K562 (cell line): Measurements from ENCODE around the gene SENP1. TPM values are rescaled to one million over a fixed set of nuclear protein-coding genes. Genes with fewer than 3 reads are reported as not detected.

Experiments used
- ATAC-seq: fragments of 200-7000 bp; cut with Tn5 transposase; 3 replicates; pipeline ENCODE4 v1.9.1; 2020; ENCODE audit warnings: moderate library complexity
- BruUV-seq: library from RNA; stranded (reverse); fragments of 400-500 nt; replicated peaks from 2 replicates; lab custom pipeline; 2021; lab: Mats Ljungman, UMichigan
- CTCF ChIA-PET: fragments of 300-600 bp; formaldehyde crosslinking; extraction: SDS; loops from one replicate; lab custom pipeline; 2021; ENCODE audit warnings: low intra/inter-chr PET ratio; lab: Yijun Ruan, JAX
- POLR2A ChIA-PET: fragments of 300-600, 350-650 bp; sonication (Branson Sonifier 250); formaldehyde crosslinking; extraction: SDS; loops from one replicate; lab custom pipeline; 2021; ENCODE audit warnings: antibody characterized with exemption, inconsistent platforms; lab: Yijun Ruan, JAX
- DNase-seq, 4 experiments: peaks; one replicate each; pipeline versions ENCODE4 v3.0.0 to v3.0.0-alpha.2; 2011 to 2018; ENCODE audit warnings: low spot score in 3 of 4, mixed read lengths in 3 of 4; ENCODE audit errors: extremely low read depth in 1 of 4
- FAIRE-seq: peaks from 2 replicates; lab custom pipeline; 2011; peaks lifted over from hg19 to GRCh38; lab: Jason Lieb, UNC
- H2AFZ ChIP-seq: 2 replicates; pipeline ENCODE4 v1.6.0; 2011; ENCODE audit warnings: low read depth, low read length, control low read depth, inconsistent platforms
- H3K27ac ChIP-seq: fragments of 200-600 bp; 3 replicates; pipeline ENCODE4 v1.8.0; 2011; ENCODE audit warnings: low read depth, mild to moderate bottlenecking, control low read depth, inconsistent platforms, low read length, moderate library complexity, mixed read lengths; ENCODE audit errors: extremely low read depth
- H3K27me3 ChIP-seq, 2 experiments: fragments of 300-600 bp in 1 of 2; 2 replicates in 1 of 2; 3 replicates in 1 of 2; pipeline versions ENCODE4 v1.6.0 to v1.8.0; 2011; ENCODE audit warnings: inconsistent platforms in 2 of 2, low read length in 2 of 2, mild to moderate bottlenecking in 1 of 2, mixed read lengths in 1 of 2, moderate library complexity in 1 of 2; ENCODE audit not compliant: control insufficient read depth in 2 of 2, insufficient read depth in 2 of 2
- H3K36me3 ChIP-seq: fragments of 300-600 bp; 3 replicates; pipeline ENCODE4 v1.8.0; 2011; ENCODE audit warnings: mild to moderate bottlenecking, low read length, inconsistent platforms; ENCODE audit not compliant: control insufficient read depth, insufficient read depth
- H3K4me1 ChIP-seq, 2 experiments: fragments of 200-600 bp in 1 of 2; replicated peaks in 1 of 2; 2 replicates in 1 of 2; 3 replicates in 1 of 2; pipeline versions ENCODE4 v1.5.1 to v1.8.0; 2011; ENCODE audit warnings: inconsistent platforms in 2 of 2, low read length in 2 of 2, mild to moderate bottlenecking in 1 of 2, mixed read lengths in 1 of 2, moderate library complexity in 1 of 2; ENCODE audit not compliant: control insufficient read depth in 2 of 2, insufficient read depth in 2 of 2
- H3K4me2 ChIP-seq: 2 replicates; pipeline ENCODE4 v1.6.1; 2011; ENCODE audit warnings: low read length, control low read depth, inconsistent platforms, mixed read lengths; ENCODE audit not compliant: insufficient read depth
- H3K4me3 ChIP-seq: fragments of 200-600 bp; sonication (generic), shearing (Covaris generic); 2 replicates; pipeline ENCODE4 v1.5.1; 2016; ENCODE audit warnings: control low read depth, inconsistent platforms
- H3K79me2 ChIP-seq: fragments of 200-600 bp; 3 replicates; pipeline ENCODE4 v1.8.0; 2011; ENCODE audit warnings: low read length, inconsistent platforms; ENCODE audit not compliant: control insufficient read depth, insufficient read depth
- H3K9ac ChIP-seq, 2 experiments: 2 replicates each; pipeline versions ENCODE4 v1.6.0 to v1.6.1; 2011; ENCODE audit warnings: low read depth in 2 of 2, low read length in 2 of 2, control low read depth in 1 of 2, inconsistent platforms in 1 of 2, mild to moderate bottlenecking in 1 of 2, mixed read lengths in 1 of 2; ENCODE audit not compliant: insufficient read depth in 1 of 2
- H3K9me1 ChIP-seq: one replicate; pipeline ENCODE4 v1.6.0; 2011; ENCODE audit warnings: inconsistent platforms, mild to moderate bottlenecking, low read length, moderate library complexity; ENCODE audit not compliant: control insufficient read depth, insufficient read depth
- H3K9me3 ChIP-seq: replicated peaks from 2 replicates; pipeline ENCODE4 v1.5.1; 2011; ENCODE audit warnings: low read depth, low read length, inconsistent platforms; ENCODE audit not compliant: control insufficient read depth, insufficient read depth
- H4K20me1 ChIP-seq: replicated peaks from 2 replicates; pipeline ENCODE4 v1.6.1; 2011; ENCODE audit warnings: low read length, inconsistent platforms, mixed read lengths; ENCODE audit not compliant: control insufficient read depth, insufficient read depth
- GTF2A2 ChIP-seq: IDR thresholded peaks from 2 replicates; pipeline ENCODE4 v1.6.1; 2016; ENCODE audit warnings: mild to moderate bottlenecking, missing genetic modification characterization, missing compliant biosample characterization
- NR2F6 ChIP-seq: fragments of 450-650 bp; formaldehyde crosslinking; IDR thresholded peaks from 2 replicates; pipeline ENCODE4 v1.4.0; 2020; ENCODE audit warnings: mild to moderate bottlenecking
- PHF20 ChIP-seq: fragments of 450-650 bp; IDR thresholded peaks from 2 replicates; pipeline ENCODE4 v1.6.1; 2018; ENCODE audit not compliant: partially characterized antibody
- PURB ChIP-seq: sonication (generic); formaldehyde crosslinking; IDR thresholded peaks from 2 replicates; pipeline ENCODE4 v1.9.0; 2021; ENCODE audit warnings: low read depth, mild to moderate bottlenecking, missing genetic modification reagents
- PYGO2 ChIP-seq: fragments of 450-650 bp; IDR thresholded peaks from 2 replicates; pipeline ENCODE4 v1.6.1; 2016; ENCODE audit warnings: mild to moderate bottlenecking, missing genetic modification characterization, moderate library complexity, missing compliant biosample characterization
- TCF7L2 ChIP-seq: fragments of 150-350 bp; IDR thresholded peaks from 2 replicates; pipeline ENCODE4 v1.6.1; 2016; ENCODE audit warnings: low read depth, mild to moderate bottlenecking, low read length, moderate library complexity
- WGBS: fragments of 100-300 bp; shearing (Covaris generic); methylation state at CpG from one replicate; pipeline ENCODE4 v1.1.6; 2016; ENCODE audit warnings: low coverage, mixed read lengths; ENCODE audit not compliant: insufficient coverage; ENCODE audit errors: missing lambda C conversion rate; 5-methylcytosine and 5-hydroxymethylcytosine counted together
- in situ Hi-C: fragments of 300-500 bp; cut with MboI; formaldehyde crosslinking; loops from 4 replicates; pipeline ENCODE4 v1.15.0; 2018; ENCODE audit warnings: inconsistent platforms, mixed read lengths
- intact Hi-C: fragments of 100-400 bp; cut with micrococcal nuclease; formaldehyde crosslinking; loops from 2 replicates; pipeline ENCODE4 v1.14.2; 2022
- polyA plus RNA-seq, 8 experiments: library from polyadenylated mRNA; depleted of rRNA in 4 of 8; stranded (reverse) in 5 of 8; unstranded in 3 of 8; fragments of >200 nt; fragmentation: Nextera tagmentation in 2 of 8; fragmentation: Illumina TruSeq in 1 of 8; extraction: Ambion mirVana in 2 of 8; extraction: Trizol in 1 of 8; gene quantifications; 2 replicates each; pipeline versions ENCODE4 v1.2.1 to v1.2.3, GENCODE V29; 2011 to 2014; ENCODE audit warnings: inconsistent platforms in 1 of 8, missing spikeins in 1 of 8
- total RNA-seq, 7 experiments: library from RNA; depleted of rRNA in 6 of 7; stranded (reverse); fragments of >200 nt in 6 of 7; fragmentation: Illumina TruSeq in 2 of 7; extraction: Trizol in 2 of 7; gene quantifications; 2 replicates each; pipeline versions ENCODE4 v1.2.1 to v1.2.3, GENCODE V29; 2011 to 2021; ENCODE audit warnings: low replicate concordance in 1 of 7
- TF ChIP-seq, protein P1 (sequence below): fragments of 250-450 bp; sonication (Bioruptor Pico); IDR thresholded peaks from 2 replicates; pipeline ENCODE4 v1.5.0; 2021; ENCODE audit warnings: mild to moderate bottlenecking, borderline replicate concordance
- TF ChIP-seq, protein P2 (sequence below): sonication (generic); formaldehyde crosslinking; IDR thresholded peaks from 2 replicates; pipeline ENCODE4 v1.8.1; 2023; ENCODE audit warnings: missing genetic modification reagents, mild to moderate bottlenecking, borderline replicate concordance
- TF ChIP-seq, protein P3 (sequence below): IDR thresholded peaks from 2 replicates; pipeline ENCODE4 v1.6.1; 2011; ENCODE audit not compliant: insufficient read length; ENCODE audit errors: extremely low read depth

Gene SENP1
- total and polyA plus RNA-seq, 9 of the 15 experiments (the other 6 are each of a cell fraction or from before 2014, with no cell fraction given) = 15.5 to 59.0 (median 36.3) TPM

DNA sequence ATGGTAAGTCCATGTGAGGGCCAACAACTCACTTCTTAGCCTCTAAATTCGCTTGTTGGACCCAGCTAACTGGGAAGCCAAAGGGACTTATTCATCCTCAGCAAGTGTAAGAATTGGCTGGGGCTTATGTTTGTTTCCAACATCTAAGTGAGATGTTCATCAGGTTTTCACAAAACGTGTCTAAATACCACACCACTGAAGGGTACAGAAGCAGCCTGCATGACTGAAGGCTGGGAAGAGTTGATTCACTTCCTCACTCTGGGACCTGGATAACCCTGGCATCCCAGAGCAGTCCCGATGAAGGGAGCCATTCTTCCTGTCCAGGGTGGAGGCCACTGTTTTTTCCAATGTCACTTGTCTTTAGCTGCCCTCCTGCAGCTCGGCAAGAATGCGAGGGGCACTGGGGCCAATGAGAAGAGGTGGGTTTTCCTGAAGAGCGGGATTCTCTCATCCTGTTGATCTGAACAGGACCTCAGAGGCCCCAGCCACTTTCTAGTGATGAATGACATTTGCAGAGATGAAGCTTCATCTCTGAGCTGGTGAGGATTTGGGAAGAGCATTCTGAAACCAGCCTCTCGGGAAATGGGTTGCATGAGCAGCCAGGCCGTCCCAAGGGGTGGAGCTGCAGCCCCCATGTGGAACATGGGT, 89.4 kb downstream of the SENP1 start:
- Histone ChIP-seq H3K27me3 (peaks cover 47 to 58% of the 10 kb centered on the region in 2 experiments), H3K79me2 (no peaks in the 10 kb centered on the region), H3K4me3 (no peak overlapping the region), H3K9ac (no peak overlapping the region), H3K4me1 (no peaks in the 10 kb centered on the region), H3K9me1 (no peaks in the 10 kb centered on the region), H3K36me3 (no peaks in the 10 kb centered on the region), H3K9me3 (no peaks in the 10 kb centered on the region), H3K4me2 (no peak overlapping the region), H4K20me1 (no peaks in the 10 kb centered on the region; the same call in 1 of the 2 replicates), H3K27ac (no peak overlapping the region), H2AFZ (no peak overlapping the region)
- FAIRE-seq (no peak), ATAC-seq (no peak), DNase-seq (no peak)
- 2% methylated on average over 8 of the region's 8 CpGs for WGBS
- ChIA-PET POLR2A (interaction anchor here (1.0 to 1.8 kb wide), 3 partner anchors 11 to 12 kb away, joined by 4 to 6 read pairs (median 5); no protein-coding TSS in a partner anchor), CTCF (no interaction called here)
- no TSS peak for BruUV-seq
- in situ Hi-C loops (no loop called here), intact Hi-C loops (no loop called here)
- TF ChIP-seq, protein P1, sequence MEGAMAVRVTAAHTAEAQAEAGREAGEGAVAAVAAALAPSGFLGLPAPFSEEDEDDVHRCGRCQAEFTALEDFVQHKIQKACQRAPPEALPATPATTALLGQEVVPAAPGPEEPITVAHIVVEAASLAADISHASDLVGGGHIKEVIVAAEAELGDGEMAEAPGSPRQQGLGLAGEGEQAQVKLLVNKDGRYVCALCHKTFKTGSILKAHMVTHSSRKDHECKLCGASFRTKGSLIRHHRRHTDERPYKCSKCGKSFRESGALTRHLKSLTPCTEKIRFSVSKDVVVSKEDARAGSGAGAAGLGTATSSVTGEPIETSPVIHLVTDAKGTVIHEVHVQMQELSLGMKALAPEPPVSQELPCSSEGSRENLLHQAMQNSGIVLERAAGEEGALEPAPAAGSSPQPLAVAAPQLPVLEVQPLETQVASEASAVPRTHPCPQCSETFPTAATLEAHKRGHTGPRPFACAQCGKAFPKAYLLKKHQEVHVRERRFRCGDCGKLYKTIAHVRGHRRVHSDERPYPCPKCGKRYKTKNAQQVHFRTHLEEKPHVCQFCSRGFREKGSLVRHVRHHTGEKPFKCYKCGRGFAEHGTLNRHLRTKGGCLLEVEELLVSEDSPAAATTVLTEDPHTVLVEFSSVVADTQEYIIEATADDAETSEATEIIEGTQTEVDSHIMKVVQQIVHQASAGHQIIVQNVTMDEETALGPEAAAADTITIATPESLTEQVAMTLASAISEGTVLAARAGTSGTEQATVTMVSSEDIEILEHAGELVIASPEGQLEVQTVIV (CRISPR knock-in tag) = no peak
- TF ChIP-seq PURB (no peak), GTF2A2 (no peak), NR2F6 (no peak), PHF20 (no peak), TCF7L2 (no peak), PYGO2 (tag) (no peak)
- TF ChIP-seq, protein P2, sequence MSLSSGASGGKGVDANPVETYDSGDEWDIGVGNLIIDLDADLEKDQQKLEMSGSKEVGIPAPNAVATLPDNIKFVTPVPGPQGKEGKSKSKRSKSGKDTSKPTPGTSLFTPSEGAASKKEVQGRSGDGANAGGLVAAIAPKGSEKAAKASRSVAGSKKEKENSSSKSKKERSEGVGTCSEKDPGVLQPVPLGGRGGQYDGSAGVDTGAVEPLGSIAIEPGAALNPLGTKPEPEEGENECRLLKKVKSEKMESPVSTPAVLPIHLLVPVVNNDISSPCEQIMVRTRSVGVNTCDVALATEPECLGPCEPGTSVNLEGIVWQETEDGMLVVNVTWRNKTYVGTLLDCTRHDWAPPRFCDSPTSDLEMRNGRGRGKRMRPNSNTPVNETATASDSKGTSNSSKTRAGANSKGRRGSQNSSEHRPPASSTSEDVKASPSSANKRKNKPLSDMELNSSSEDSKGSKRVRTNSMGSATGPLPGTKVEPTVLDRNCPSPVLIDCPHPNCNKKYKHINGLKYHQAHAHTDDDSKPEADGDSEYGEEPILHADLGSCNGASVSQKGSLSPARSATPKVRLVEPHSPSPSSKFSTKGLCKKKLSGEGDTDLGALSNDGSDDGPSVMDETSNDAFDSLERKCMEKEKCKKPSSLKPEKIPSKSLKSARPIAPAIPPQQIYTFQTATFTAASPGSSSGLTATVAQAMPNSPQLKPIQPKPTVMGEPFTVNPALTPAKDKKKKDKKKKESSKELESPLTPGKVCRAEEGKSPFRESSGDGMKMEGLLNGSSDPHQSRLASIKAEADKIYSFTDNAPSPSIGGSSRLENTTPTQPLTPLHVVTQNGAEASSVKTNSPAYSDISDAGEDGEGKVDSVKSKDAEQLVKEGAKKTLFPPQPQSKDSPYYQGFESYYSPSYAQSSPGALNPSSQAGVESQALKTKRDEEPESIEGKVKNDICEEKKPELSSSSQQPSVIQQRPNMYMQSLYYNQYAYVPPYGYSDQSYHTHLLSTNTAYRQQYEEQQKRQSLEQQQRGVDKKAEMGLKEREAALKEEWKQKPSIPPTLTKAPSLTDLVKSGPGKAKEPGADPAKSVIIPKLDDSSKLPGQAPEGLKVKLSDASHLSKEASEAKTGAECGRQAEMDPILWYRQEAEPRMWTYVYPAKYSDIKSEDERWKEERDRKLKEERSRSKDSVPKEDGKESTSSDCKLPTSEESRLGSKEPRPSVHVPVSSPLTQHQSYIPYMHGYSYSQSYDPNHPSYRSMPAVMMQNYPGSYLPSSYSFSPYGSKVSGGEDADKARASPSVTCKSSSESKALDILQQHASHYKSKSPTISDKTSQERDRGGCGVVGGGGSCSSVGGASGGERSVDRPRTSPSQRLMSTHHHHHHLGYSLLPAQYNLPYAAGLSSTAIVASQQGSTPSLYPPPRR (CRISPR knock-in tag) = no peak
- TF ChIP-seq, protein P3, sequence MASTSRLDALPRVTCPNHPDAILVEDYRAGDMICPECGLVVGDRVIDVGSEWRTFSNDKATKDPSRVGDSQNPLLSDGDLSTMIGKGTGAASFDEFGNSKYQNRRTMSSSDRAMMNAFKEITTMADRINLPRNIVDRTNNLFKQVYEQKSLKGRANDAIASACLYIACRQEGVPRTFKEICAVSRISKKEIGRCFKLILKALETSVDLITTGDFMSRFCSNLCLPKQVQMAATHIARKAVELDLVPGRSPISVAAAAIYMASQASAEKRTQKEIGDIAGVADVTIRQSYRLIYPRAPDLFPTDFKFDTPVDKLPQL = no peak
